HG03159 (cell line): Measurements from ENCODE around the gene TNPO2.
"Not testable (repeated sequence)": the region's sequence is repeated elsewhere in the genome, so short reads cannot be mapped to it uniquely, and the experiment has no call there.

Experiments used
- ATAC-seq: cut with Tn5 transposase; IDR thresholded peaks from one replicate; pipeline ENCODE4 v1.9.1; 2021; ENCODE audit warnings: mild to moderate bottlenecking, moderate library complexity; ENCODE audit not compliant: unreplicated experiment

Gene TNPO2

GRCh38 chr19:12678039-12678438, 45.7 kb downstream of the TNPO2 start:
- ATAC-seq = not testable (repeated sequence)

- no peak for ATAC-seq
Observed at GRCh38 chr19:12676928-12677327, 46.8 kb downstream of the TNPO2 start.

- ATAC-seq = no peak
Observed at GRCh38 chr19:12676384-12676792, 47.3 kb downstream of the TNPO2 start.

- no peak for ATAC-seq
Observed at GRCh38 chr19:12675940-12676339, 47.8 kb downstream of the TNPO2 start.

- ATAC-seq = no peak
Observed at GRCh38 chr19:12675399-12675798, 48.3 kb downstream of the TNPO2 start.

GRCh38 chr19:12672744-12673143, 51.0 kb downstream of the TNPO2 start:
- ATAC-seq = no peak

- ATAC-seq = no peak
Observed at GRCh38 chr19:12670159-12670928, 53.4 kb downstream of the TNPO2 start.

GRCh38 chr19:12669270-12670158, 54.2 kb downstream of the TNPO2 start:
- no peak for ATAC-seq

- no peak for ATAC-seq
Observed at GRCh38 chr19:12668932-12669269, 54.8 kb downstream of the TNPO2 start.

GRCh38 chr19:12668346-12668745, 55.4 kb downstream of the TNPO2 start:
- ATAC-seq = no peak

- ATAC-seq = no peak
Observed at GRCh38 chr19:12667731-12668302, 55.9 kb downstream of the TNPO2 start.

- peak; percentile 35 for ATAC-seq
Observed at GRCh38 chr19:12666265-12667048, 57.3 kb downstream of the TNPO2 start, which contains the start of the genes MAN2B1 and WDR83. Gene MAN2B1 (minus strand): TSS chr19:12666742. CDS start chr19:12666701, 41 bp downstream. Gene WDR83 (plus strand): TSS chr19:12666807. CDS start chr19:12669791, 2,984 bp downstream.

- no peak for ATAC-seq
Observed at GRCh38 chr19:12665671-12666264, 58.0 kb downstream of the TNPO2 start.

GRCh38 chr19:12665281-12665573, 58.5 kb downstream of the TNPO2 start:
- no peak for ATAC-seq

GRCh38 chr19:12664406-12665280, 59.1 kb downstream of the TNPO2 start:
- ATAC-seq = no peak

GRCh38 chr19:12660980-12661379, 62.8 kb downstream of the TNPO2 start:
- no peak for ATAC-seq

GRCh38 chr19:12657966-12658365, 65.8 kb downstream of the TNPO2 start:
- ATAC-seq = no peak

GRCh38 chr19:12656899-12657571, 66.7 kb downstream of the TNPO2 start:
- ATAC-seq = no peak

GRCh38 chr19:12655546-12655945, 68.2 kb downstream of the TNPO2 start:
- ATAC-seq = no peak
